HepG2 (cell line): ENCODE data around the gene CLPSL2. TPM values are rescaled to one million over a fixed set of nuclear protein-coding genes. Genes with fewer than 3 reads are reported as not detected.
A peak's percentile ranks its signal among the peaks of the same experiment; 100 is the strongest.

Source experiments
- ATAC-seq: fragments of 200-7000 bp; cut with Tn5 transposase; 3 replicates; pipeline ENCODE4 v1.9.1; 2020; ENCODE audit warnings: mild to moderate bottlenecking, moderate library complexity
- BruUV-seq: library from RNA; stranded (reverse); fragments of 400-500 nt; replicated peaks from 2 replicates; lab custom pipeline; 2021; lab: Mats Ljungman, UMichigan
- CTCF ChIA-PET: fragments of 300-600 bp; formaldehyde crosslinking; extraction: SDS; loops from one replicate; lab custom pipeline; 2021; ENCODE audit warnings: low total read pairs, inconsistent platforms, low intra/inter-chr PET ratio; lab: Yijun Ruan, JAX
- POLR2A ChIA-PET: fragments of 350-600 bp; sonication (Branson Sonifier 250); formaldehyde crosslinking; loops from one replicate; lab custom pipeline; 2020; ENCODE audit warnings: antibody characterized with exemption, inconsistent platforms; lab: Yijun Ruan, JAX
- DNase-seq: peaks from one replicate; pipeline ENCODE4 v3.0.0-alpha.2; 2015; ENCODE audit warnings: low spot score
- FAIRE-seq: peaks from 3 replicates; lab custom pipeline; 2011; peaks lifted over from hg19 to GRCh38; lab: Jason Lieb, UNC
- H2AFZ ChIP-seq: one replicate; pipeline ENCODE4 v1.6.1; 2011; ENCODE audit warnings: low read length, inconsistent platforms
- H3K27ac ChIP-seq: fragments of 300-600 bp; 3 replicates; pipeline ENCODE4 v1.8.0; 2011; ENCODE audit warnings: mixed run types, mild to moderate bottlenecking, mixed read lengths, low read length, inconsistent platforms; ENCODE audit not compliant: insufficient read depth; ENCODE audit errors: extremely low read length
- H3K27me3 ChIP-seq, 2 experiments: fragments of 200-600 bp in 1 of 2; 2 replicates in 1 of 2; 3 replicates in 1 of 2; pipeline versions ENCODE4 v1.6.0 to v1.8.0; 2011; ENCODE audit warnings: low read length in 2 of 2, mild to moderate bottlenecking in 2 of 2, moderate library complexity in 2 of 2, inconsistent platforms in 1 of 2; ENCODE audit not compliant: insufficient read depth in 2 of 2, control insufficient read depth in 1 of 2
- H3K36me3 ChIP-seq, 2 experiments: fragments of 200-600 bp in 1 of 2; replicated peaks in 1 of 2; 2 replicates in 1 of 2; 3 replicates in 1 of 2; pipeline versions ENCODE4 v1.5.1 to v1.8.0; 2011; ENCODE audit warnings: low read length in 2 of 2, inconsistent platforms in 1 of 2; ENCODE audit not compliant: insufficient read depth in 2 of 2, control insufficient read depth in 1 of 2
- H3K4me1 ChIP-seq: 2 replicates; pipeline ENCODE4 v1.5.1; 2012; ENCODE audit warnings: low read length, inconsistent platforms; ENCODE audit not compliant: insufficient read depth
- H3K4me2 ChIP-seq: 2 replicates; pipeline ENCODE4 v1.6.0; 2011; ENCODE audit warnings: low read depth, low read length, inconsistent platforms
- H3K4me3 ChIP-seq, 3 experiments: fragments of 200-600 bp in 1 of 3; sonication (generic), shearing (Covaris generic) in 1 of 3; replicated peaks in 1 of 3; 2 replicates each; pipeline ENCODE4 v1.5.1; 2011 to 2016; ENCODE audit warnings: low read length in 3 of 3, inconsistent platforms in 2 of 3, low read depth in 2 of 3, mild to moderate bottlenecking in 2 of 3, control low read depth in 1 of 3, mixed read lengths in 1 of 3; ENCODE audit not compliant: insufficient read depth in 1 of 3
- H3K79me2 ChIP-seq: one replicate; pipeline ENCODE4 v1.6.1; 2011; ENCODE audit warnings: low read length, inconsistent platforms; ENCODE audit not compliant: insufficient read depth
- H3K9ac ChIP-seq: 2 replicates; pipeline ENCODE4 v1.6.0; 2011; ENCODE audit warnings: mild to moderate bottlenecking, low read depth, low read length, inconsistent platforms; ENCODE audit not compliant: insufficient read depth
- H3K9me3 ChIP-seq: 2 replicates; pipeline ENCODE4 v1.5.1; 2012; ENCODE audit warnings: mild to moderate bottlenecking, low read length
- H4K20me1 ChIP-seq: 2 replicates; pipeline ENCODE4 v1.6.0; 2011; ENCODE audit warnings: inconsistent platforms, mild to moderate bottlenecking, low read length, moderate library complexity; ENCODE audit not compliant: insufficient read depth
- CBX2 ChIP-seq, 2 experiments: fragments of 200-600 bp in 1 of 2; sonication (generic); formaldehyde crosslinking in 1 of 2; IDR thresholded peaks; 2 replicates each; pipeline versions ENCODE4 v1.7.0 to v1.8.1; 2018 to 2022; ENCODE audit warnings: low read depth in 2 of 2, low read length in 1 of 2, mild to moderate bottlenecking in 1 of 2, missing genetic modification reagents in 1 of 2
- MLLT10 ChIP-seq: sonication (generic); formaldehyde crosslinking; IDR thresholded peaks from 2 replicates; pipeline ENCODE4 v1.4.0; 2020; ENCODE audit warnings: missing genetic modification reagents
- RAD21 ChIP-seq: fragments of 450-650 bp; formaldehyde crosslinking; IDR thresholded peaks from 2 replicates; pipeline ENCODE4 v1.5.0; 2020; ENCODE audit warnings: mild to moderate bottlenecking
- SOX13 ChIP-seq, 3 experiments: fragments of 450-650 bp in 1 of 3; sonication (generic) in 1 of 3; formaldehyde crosslinking in 1 of 3; IDR thresholded peaks in 2 of 3; conservative IDR thresholded peaks in 1 of 3; 2 replicates each; pipeline versions ENCODE4 v1.5.0 to v1.6.1; 2016 to 2020; ENCODE audit warnings: antibody characterized with exemption in 1 of 3, mild to moderate bottlenecking in 1 of 3, missing compliant biosample characterization in 1 of 3, missing genetic modification reagents in 1 of 3, moderate library complexity in 1 of 3
- WGBS: methylation state at CpG from one replicate; pipeline ENCODE4 v1.1.6; 2017; ENCODE audit warnings: low lambda C conversion rate; 5-methylcytosine and 5-hydroxymethylcytosine counted together
- in situ Hi-C: cut with HindIII; loops from 2 replicates; pipeline ENCODE4 v1.10.0; 2017; ENCODE audit warnings: low pct_unique_long_range_greater_than_20kb; ENCODE audit not compliant: extremely low pct_ligation_motif_present
- intact Hi-C: fragments of 100-400 bp; cut with micrococcal nuclease; formaldehyde crosslinking; loops from one replicate; pipeline ENCODE4 v1.10.0; 2022; ENCODE audit not compliant: unreplicated experiment
- polyA plus RNA-seq, 8 experiments: library from polyadenylated mRNA; depleted of rRNA in 3 of 8; stranded (reverse) in 7 of 8; unstranded in 1 of 8; fragments of >200 nt; fragmentation: Illumina TruSeq in 4 of 8; extraction: Trizol in 4 of 8; gene quantifications; 2 replicates each; pipeline versions ENCODE4 v1.2.1 to v1.2.3, GENCODE V29; 2011 to 2016; ENCODE audit warnings: low read depth in 4 of 8, missing spikeins in 1 of 8, mixed read lengths in 1 of 8; ENCODE audit not compliant: insufficient read depth in 1 of 8
- total RNA-seq, 5 experiments: library from RNA; depleted of rRNA; stranded (reverse); fragments of >200 nt; fragmentation: Illumina TruSeq; extraction: Trizol; gene quantifications; 2 replicates each; pipeline ENCODE4 v1.2.3, GENCODE V29; 2016; ENCODE audit warnings: low read depth in 1 of 5
- TF ChIP-seq, protein P1 (sequence below): IDR thresholded peaks from 2 replicates; pipeline ENCODE4 v1.4.0; 2020; ENCODE audit warnings: mild to moderate bottlenecking, missing genetic modification reagents
- TF ChIP-seq, protein P2 (sequence below): sonication (generic); formaldehyde crosslinking; IDR thresholded peaks from 2 replicates; pipeline ENCODE4 v1.4.0; 2020; ENCODE audit warnings: missing genetic modification reagents, borderline replicate concordance
- TF ChIP-seq, protein P3 (sequence below): sonication (generic); formaldehyde crosslinking; IDR thresholded peaks from 2 replicates; pipeline ENCODE4 v1.4.0; 2020; ENCODE audit warnings: missing genetic modification reagents, borderline replicate concordance
- TF ChIP-seq, protein P4 (sequence below): IDR thresholded peaks from 2 replicates; pipeline ENCODE4 v1.6.1; 2016

Gene CLPSL2
- total and polyA plus RNA-seq, 2 of the 13 experiments (the other 11 are each of a cell fraction or from before 2014, with no cell fraction given): not detected

DNA sequence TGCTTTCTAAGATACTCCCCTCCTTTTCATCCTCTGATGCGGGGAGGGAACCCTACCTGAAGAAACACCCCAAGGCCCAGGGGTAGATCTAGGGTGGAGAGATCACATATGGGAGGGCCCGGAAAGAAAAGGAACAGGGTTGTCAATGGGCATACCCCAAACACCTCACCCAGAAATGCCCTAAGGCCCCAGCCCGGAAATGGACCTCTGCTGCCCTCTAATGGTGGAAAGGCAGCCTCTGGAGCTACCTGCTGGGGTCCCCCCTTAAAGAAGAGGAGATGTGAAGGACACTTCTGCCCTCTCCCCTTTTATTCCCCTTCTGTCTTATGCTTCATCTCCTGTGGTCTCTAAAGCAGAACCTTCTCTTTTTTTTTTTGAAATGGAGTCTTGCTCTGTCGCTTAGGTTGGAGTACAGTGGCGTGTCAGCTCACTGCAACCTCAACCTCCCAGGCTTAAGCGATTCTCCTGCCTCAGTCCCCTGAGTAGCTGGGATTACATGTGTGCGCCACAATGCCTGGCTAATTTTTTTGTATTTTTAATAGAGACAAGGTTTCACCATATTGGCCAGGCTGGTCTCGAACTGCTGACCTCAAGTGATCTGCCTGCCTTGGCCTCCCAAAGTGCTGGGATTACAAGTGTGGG lies 40.0 kb upstream of the CLPSL2 start:
- in situ Hi-C loops: loop anchor here (5.0 to 10.0 kb wide), 2 partner anchors 154 to 422 kb away; no protein-coding TSS in a partner anchor
- Histone ChIP-seq H3K36me3 (no peaks in the 10 kb centered on the region), H2AFZ (no peak overlapping the region), H3K9ac (no peak overlapping the region), H4K20me1 (no peaks in the 10 kb centered on the region), H3K4me1 (peaks cover 71% of the 10 kb centered on the region), H3K79me2 (no peaks in the 10 kb centered on the region), H3K4me2 (peak overlapping the region; percentile 7; the same call in 1 of the 2 replicates), H3K4me3 (no peak overlapping the region), H3K27me3 (no peaks in the 10 kb centered on the region), H3K9me3 (no peaks in the 10 kb centered on the region), H3K27ac (no peak overlapping the region)
- no TSS peak for BruUV-seq
- ChIA-PET CTCF (interaction anchor here (1.3 to 5.0 kb wide), 2 partner anchors 112 to 153 kb away, joined by 4 to 131 read pairs; no protein-coding TSS in a partner anchor), POLR2A (interaction anchor here (1.2 to 2.1 kb wide), 4 partner anchors 9 to 151 kb away, joined by 4 to 16 read pairs (median 6); no protein-coding TSS in a partner anchor)
- WGBS: 40% methylated on average over 8 of the region's 8 CpGs
- intact Hi-C loops: loop anchor here (2.0 to 10.0 kb wide), 2 partner anchors 48 to 442 kb away; partner anchors contain the start of genes DEF6 and FKBP5
- peak; percentile 37 for ATAC-seq
- no peak for FAIRE-seq
- peak; percentile 60 for DNase-seq
- TF ChIP-seq, protein P1, sequence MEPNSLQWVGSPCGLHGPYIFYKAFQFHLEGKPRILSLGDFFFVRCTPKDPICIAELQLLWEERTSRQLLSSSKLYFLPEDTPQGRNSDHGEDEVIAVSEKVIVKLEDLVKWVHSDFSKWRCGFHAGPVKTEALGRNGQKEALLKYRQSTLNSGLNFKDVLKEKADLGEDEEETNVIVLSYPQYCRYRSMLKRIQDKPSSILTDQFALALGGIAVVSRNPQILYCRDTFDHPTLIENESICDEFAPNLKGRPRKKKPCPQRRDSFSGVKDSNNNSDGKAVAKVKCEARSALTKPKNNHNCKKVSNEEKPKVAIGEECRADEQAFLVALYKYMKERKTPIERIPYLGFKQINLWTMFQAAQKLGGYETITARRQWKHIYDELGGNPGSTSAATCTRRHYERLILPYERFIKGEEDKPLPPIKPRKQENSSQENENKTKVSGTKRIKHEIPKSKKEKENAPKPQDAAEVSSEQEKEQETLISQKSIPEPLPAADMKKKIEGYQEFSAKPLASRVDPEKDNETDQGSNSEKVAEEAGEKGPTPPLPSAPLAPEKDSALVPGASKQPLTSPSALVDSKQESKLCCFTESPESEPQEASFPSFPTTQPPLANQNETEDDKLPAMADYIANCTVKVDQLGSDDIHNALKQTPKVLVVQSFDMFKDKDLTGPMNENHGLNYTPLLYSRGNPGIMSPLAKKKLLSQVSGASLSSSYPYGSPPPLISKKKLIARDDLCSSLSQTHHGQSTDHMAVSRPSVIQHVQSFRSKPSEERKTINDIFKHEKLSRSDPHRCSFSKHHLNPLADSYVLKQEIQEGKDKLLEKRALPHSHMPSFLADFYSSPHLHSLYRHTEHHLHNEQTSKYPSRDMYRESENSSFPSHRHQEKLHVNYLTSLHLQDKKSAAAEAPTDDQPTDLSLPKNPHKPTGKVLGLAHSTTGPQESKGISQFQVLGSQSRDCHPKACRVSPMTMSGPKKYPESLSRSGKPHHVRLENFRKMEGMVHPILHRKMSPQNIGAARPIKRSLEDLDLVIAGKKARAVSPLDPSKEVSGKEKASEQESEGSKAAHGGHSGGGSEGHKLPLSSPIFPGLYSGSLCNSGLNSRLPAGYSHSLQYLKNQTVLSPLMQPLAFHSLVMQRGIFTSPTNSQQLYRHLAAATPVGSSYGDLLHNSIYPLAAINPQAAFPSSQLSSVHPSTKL (CRISPR knock-in tag): 0 out of 2 replicates have a peak, but pooled peaks have one; percentile 8
- TF ChIP-seq, protein P2, sequence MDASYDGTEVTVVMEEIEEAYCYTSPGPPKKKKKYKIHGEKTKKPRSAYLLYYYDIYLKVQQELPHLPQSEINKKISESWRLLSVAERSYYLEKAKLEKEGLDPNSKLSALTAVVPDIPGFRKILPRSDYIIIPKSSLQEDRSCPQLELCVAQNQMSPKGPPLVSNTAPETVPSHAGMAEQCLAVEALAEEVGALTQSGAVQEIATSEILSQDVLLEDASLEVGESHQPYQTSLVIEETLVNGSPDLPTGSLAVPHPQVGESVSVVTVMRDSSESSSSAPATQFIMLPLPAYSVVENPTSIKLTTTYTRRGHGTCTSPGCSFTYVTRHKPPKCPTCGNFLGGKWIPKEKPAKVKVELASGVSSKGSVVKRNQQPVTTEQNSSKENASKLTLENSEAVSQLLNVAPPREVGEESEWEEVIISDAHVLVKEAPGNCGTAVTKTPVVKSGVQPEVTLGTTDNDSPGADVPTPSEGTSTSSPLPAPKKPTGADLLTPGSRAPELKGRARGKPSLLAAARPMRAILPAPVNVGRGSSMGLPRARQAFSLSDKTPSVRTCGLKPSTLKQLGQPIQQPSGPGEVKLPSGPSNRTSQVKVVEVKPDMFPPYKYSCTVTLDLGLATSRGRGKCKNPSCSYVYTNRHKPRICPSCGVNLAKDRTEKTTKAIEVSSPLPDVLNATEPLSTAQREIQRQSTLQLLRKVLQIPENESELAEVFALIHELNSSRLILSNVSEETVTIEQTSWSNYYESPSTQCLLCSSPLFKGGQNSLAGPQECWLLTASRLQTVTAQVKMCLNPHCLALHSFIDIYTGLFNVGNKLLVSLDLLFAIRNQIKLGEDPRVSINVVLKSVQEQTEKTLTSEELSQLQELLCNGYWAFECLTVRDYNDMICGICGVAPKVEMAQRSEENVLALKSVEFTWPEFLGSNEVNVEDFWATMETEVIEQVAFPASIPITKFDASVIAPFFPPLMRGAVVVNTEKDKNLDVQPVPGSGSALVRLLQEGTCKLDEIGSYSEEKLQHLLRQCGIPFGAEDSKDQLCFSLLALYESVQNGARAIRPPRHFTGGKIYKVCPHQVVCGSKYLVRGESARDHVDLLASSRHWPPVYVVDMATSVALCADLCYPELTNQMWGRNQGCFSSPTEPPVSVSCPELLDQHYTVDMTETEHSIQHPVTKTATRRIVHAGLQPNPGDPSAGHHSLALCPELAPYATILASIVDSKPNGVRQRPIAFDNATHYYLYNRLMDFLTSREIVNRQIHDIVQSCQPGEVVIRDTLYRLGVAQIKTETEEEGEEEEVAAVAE (CRISPR knock-in tag): peak; percentile 70; the same call in 1 of the 2 replicates
- TF ChIP-seq, protein P3, sequence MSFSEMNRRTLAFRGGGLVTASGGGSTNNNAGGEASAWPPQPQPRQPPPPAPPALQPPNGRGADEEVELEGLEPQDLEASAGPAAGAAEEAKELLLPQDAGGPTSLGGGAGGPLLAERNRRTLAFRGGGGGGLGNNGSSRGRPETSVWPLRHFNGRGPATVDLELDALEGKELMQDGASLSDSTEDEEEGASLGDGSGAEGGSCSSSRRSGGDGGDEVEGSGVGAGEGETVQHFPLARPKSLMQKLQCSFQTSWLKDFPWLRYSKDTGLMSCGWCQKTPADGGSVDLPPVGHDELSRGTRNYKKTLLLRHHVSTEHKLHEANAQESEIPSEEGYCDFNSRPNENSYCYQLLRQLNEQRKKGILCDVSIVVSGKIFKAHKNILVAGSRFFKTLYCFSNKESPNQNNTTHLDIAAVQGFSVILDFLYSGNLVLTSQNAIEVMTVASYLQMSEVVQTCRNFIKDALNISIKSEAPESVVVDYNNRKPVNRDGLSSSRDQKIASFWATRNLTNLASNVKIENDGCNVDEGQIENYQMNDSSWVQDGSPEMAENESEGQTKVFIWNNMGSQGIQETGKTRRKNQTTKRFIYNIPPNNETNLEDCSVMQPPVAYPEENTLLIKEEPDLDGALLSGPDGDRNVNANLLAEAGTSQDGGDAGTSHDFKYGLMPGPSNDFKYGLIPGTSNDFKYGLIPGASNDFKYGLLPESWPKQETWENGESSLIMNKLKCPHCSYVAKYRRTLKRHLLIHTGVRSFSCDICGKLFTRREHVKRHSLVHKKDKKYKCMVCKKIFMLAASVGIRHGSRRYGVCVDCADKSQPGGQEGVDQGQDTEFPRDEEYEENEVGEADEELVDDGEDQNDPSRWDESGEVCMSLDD (CRISPR knock-in tag): no peak
- TF ChIP-seq CBX2 (IDR thresholded peaks at IDR 0.05; ENCODE audit: low read depth, low read length) (no peak), CBX2 (CRISPR knock-in tag; IDR thresholded peaks at IDR 0.05; ENCODE audit: low read depth) (no peak), MLLT10 (CRISPR knock-in tag) (no peak), SOX13 (IDR thresholded peaks at IDR 0.05) (no peak), SOX13 (CRISPR knock-in tag; conservative IDR thresholded peaks at IDR 0.05 in 1 of 2, IDR thresholded peaks at IDR 0.05 in 1 of 2) (no peak), RAD21 (peak; percentile 89)
- TF ChIP-seq, protein P4, sequence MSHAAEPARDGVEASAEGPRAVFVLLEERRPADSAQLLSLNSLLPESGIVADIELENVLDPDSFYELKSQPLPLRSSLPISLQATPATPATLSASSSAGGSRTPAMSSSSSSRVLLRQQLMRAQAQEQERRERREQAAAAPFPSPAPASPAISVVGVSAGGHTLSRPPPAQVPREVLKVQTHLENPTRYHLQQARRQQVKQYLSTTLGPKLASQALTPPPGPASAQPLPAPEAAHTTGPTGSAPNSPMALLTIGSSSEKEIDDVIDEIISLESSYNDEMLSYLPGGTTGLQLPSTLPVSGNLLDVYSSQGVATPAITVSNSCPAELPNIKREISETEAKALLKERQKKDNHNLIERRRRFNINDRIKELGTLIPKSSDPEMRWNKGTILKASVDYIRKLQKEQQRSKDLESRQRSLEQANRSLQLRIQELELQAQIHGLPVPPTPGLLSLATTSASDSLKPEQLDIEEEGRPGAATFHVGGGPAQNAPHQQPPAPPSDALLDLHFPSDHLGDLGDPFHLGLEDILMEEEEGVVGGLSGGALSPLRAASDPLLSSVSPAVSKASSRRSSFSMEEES (CRISPR knock-in tag): 0 out of 2 replicates have a peak, but pooled peaks have one; percentile 11
